Neuronal stem cell (in vitro differentiated cells): ENCODE measurements around the gene PDE4C.

Experiments used
- DNase-seq: peaks from one replicate; pipeline ENCODE4 v3.0.0-alpha.2; 2013; ENCODE audit warnings: low spot score
- H2AFZ ChIP-seq: one replicate; pipeline ENCODE4 v1.6.1; 2013; ENCODE audit warnings: mild to moderate bottlenecking, low read length, inconsistent platforms
- H2AK5ac ChIP-seq: 2 replicates; pipeline ENCODE4 v1.6.1; 2013; ENCODE audit warnings: low read depth, mild to moderate bottlenecking, inconsistent platforms, low read length, moderate library complexity, mixed read lengths
- H2BK120ac ChIP-seq: 2 replicates; pipeline ENCODE4 v1.6.1; 2013; ENCODE audit warnings: low read depth, mild to moderate bottlenecking, inconsistent platforms, low read length, moderate library complexity, mixed read lengths
- H2BK12ac ChIP-seq: one replicate; pipeline ENCODE4 v1.6.1; 2013; ENCODE audit warnings: low read length, inconsistent platforms
- H2BK15ac ChIP-seq: 2 replicates; pipeline ENCODE4 v1.6.1; 2013; ENCODE audit warnings: mild to moderate bottlenecking, low read length, inconsistent platforms, mixed read lengths
- H2BK5ac ChIP-seq: one replicate; pipeline ENCODE4 v1.6.1; 2013; ENCODE audit warnings: inconsistent platforms, mild to moderate bottlenecking, low read length, moderate library complexity
- H3K14ac ChIP-seq: one replicate; pipeline ENCODE4 v1.6.1; 2013; ENCODE audit warnings: low read length, inconsistent platforms
- H3K18ac ChIP-seq: 2 replicates; pipeline ENCODE4 v1.6.1; 2013; ENCODE audit warnings: low read length, inconsistent platforms
- H3K23ac ChIP-seq: 2 replicates; pipeline ENCODE4 v1.6.1; 2013; ENCODE audit warnings: low read depth, mild to moderate bottlenecking, mixed read lengths, low read length, inconsistent platforms; ENCODE audit not compliant: poor library complexity
- H3K27ac ChIP-seq: replicated peaks from 3 replicates; pipeline ENCODE4 v1.5.1; 2013; ENCODE audit warnings: low read length, inconsistent platforms
- H3K27me3 ChIP-seq, 3 experiments: 2 replicates each; pipeline ENCODE4 v1.6.1; 2013; ENCODE audit warnings: low read length in 3 of 3, mild to moderate bottlenecking in 2 of 3, inconsistent platforms in 1 of 3, low read depth in 1 of 3, mixed read lengths in 1 of 3, moderate library complexity in 1 of 3; ENCODE audit not compliant: control insufficient read depth in 3 of 3, insufficient read depth in 3 of 3
- H3K36me3 ChIP-seq, 2 donors: replicated peaks in 1 of 2; 2 replicates each; pipeline ENCODE4 v1.6.1; 2013; ENCODE audit warnings: low read length in 2 of 2; ENCODE audit not compliant: control insufficient read depth in 2 of 2, insufficient read depth in 2 of 2
- H3K4ac ChIP-seq: 2 replicates; pipeline ENCODE4 v1.6.1; 2013; ENCODE audit warnings: inconsistent platforms, mild to moderate bottlenecking, low read length, moderate library complexity
- H3K4me1 ChIP-seq, 2 donors: 1 replicate in 1 of 2; 2 replicates in 1 of 2; pipeline ENCODE4 v1.6.1; 2013; ENCODE audit warnings: low read length in 2 of 2, low read depth in 1 of 2; ENCODE audit not compliant: control insufficient read depth in 2 of 2, insufficient read depth in 1 of 2
- H3K4me2 ChIP-seq: one replicate; pipeline ENCODE4 v1.6.1; 2013; ENCODE audit warnings: mild to moderate bottlenecking, low read length, inconsistent platforms; ENCODE audit not compliant: insufficient read depth, poor library complexity, severe bottlenecking
- H3K4me3 ChIP-seq, 2 donors: 2 replicates each; pipeline ENCODE4 v1.5.1; 2013; ENCODE audit warnings: low read length in 2 of 2, mild to moderate bottlenecking in 2 of 2, inconsistent platforms in 1 of 2, moderate library complexity in 1 of 2
- H3K79me1 ChIP-seq: one replicate; pipeline ENCODE4 v1.6.1; 2013; ENCODE audit warnings: low read depth, mild to moderate bottlenecking, inconsistent platforms, low read length, moderate library complexity
- H3K9ac ChIP-seq: one replicate; pipeline ENCODE4 v1.6.1; 2013; ENCODE audit warnings: mild to moderate bottlenecking, low read depth, low read length, inconsistent platforms; ENCODE audit not compliant: poor library complexity
- H3K9me3 ChIP-seq, 2 donors: replicated peaks in 1 of 2; 2 replicates each; pipeline versions ENCODE3 to v1.6.1; 2013; ENCODE audit warnings: low read length in 2 of 2, mild to moderate bottlenecking in 2 of 2, inconsistent platforms in 1 of 2, low read depth in 1 of 2, mixed read lengths in 1 of 2, moderate library complexity in 1 of 2; ENCODE audit not compliant: control insufficient read depth in 2 of 2, insufficient read depth in 1 of 2
- H4K8ac ChIP-seq: one replicate; pipeline ENCODE4 v1.6.1; 2013; ENCODE audit warnings: low read depth, mild to moderate bottlenecking, inconsistent platforms, low read length, moderate library complexity
- H4K91ac ChIP-seq: one replicate; pipeline ENCODE4 v1.6.1; 2013; ENCODE audit warnings: low read length, low read depth, mild to moderate bottlenecking, inconsistent platforms; ENCODE audit not compliant: poor library complexity
- WGBS, 2 donors: extraction: QIAGEN DNeasy Blood & Tissue Kit; methylation state at CpG; one replicate each; pipeline ENCODE4 v1.1.7; 2013; ENCODE audit warnings: missing lambda C conversion rate in 2 of 2, mixed read lengths in 1 of 2; ENCODE audit not compliant: insufficient read length in 2 of 2, insufficient replicate concordance in 1 of 2; ENCODE audit errors: extremely low coverage in 2 of 2; 5-methylcytosine and 5-hydroxymethylcytosine counted together

Gene PDE4C

GRCh38 chr19:18230941-18231734, 4.9 kb upstream of the PDE4C start:
- Histone ChIP-seq H3K27ac (no peak overlapping the region), H4K91ac (no peak overlapping the region), H4K8ac (no peak overlapping the region), H3K4me2 (no peak overlapping the region), H2BK120ac (no peak overlapping the region), H2BK12ac (no peak overlapping the region), H3K79me1 (peaks cover 3% of the 10 kb centered on the region), H3K27me3 (peaks cover 0 to 26% (median 21%) of the 10 kb centered on the region in 3 experiments), H3K4me1 (peaks cover 4 to 6% of the 10 kb centered on the region in 2 donors), H2BK15ac (no peak overlapping the region), H3K14ac (no peak overlapping the region), H3K9ac (peak overlapping the region; percentile 14), H3K4me3 (no peak overlapping the region), H3K9me3 (peaks cover 0 to 4% of the 10 kb centered on the region in 2 donors), H2AFZ (no peak overlapping the region), H3K23ac (no peak overlapping the region), H2BK5ac (no peak overlapping the region), H3K18ac (no peak overlapping the region), H2AK5ac (no peak overlapping the region), H3K36me3 (no peaks in the 10 kb centered on the region), H3K4ac (no peak overlapping the region)
- no CpG with 5 or more reads among the region's 18 CpGs for WGBS, 2 donors
- no peak for DNase-seq

GRCh38 chr19:18229915-18230314, 3.7 kb upstream of the PDE4C start:
- H3K4me2 ChIP-seq: no peak overlapping the region
- no peak overlapping the region for H2BK15ac ChIP-seq
- peaks cover 6 to 17% of the 10 kb centered on the region in 2 donors for H3K4me1 ChIP-seq
- H3K27ac ChIP-seq: no peak overlapping the region
- H3K4ac ChIP-seq: no peak overlapping the region
- H3K14ac ChIP-seq: no peak overlapping the region
- H2AFZ ChIP-seq: no peak overlapping the region
- H4K8ac ChIP-seq: no peak overlapping the region
- DNase-seq: no peak
- H3K9ac ChIP-seq: no peak overlapping the region
- H3K18ac ChIP-seq: no peak overlapping the region
- H3K9me3 ChIP-seq: peaks cover 0 to 6% of the 10 kb centered on the region in 2 donors
- H2BK12ac ChIP-seq: no peak overlapping the region
- H2AK5ac ChIP-seq: no peak overlapping the region
- no peak overlapping the region for H3K23ac ChIP-seq
- no peak overlapping the region for H3K4me3 ChIP-seq
- peaks cover 3% of the 10 kb centered on the region for H3K79me1 ChIP-seq
- peaks cover 8 to 38% (median 33%) of the 10 kb centered on the region in 3 experiments for H3K27me3 ChIP-seq
- H4K91ac ChIP-seq: no peak overlapping the region
- H3K36me3 ChIP-seq: no peaks in the 10 kb centered on the region
- no peak overlapping the region for H2BK120ac ChIP-seq
- WGBS, 2 donors: no CpG with 5 or more reads among the region's 4 CpGs
- no peak overlapping the region for H2BK5ac ChIP-seq

GRCh38 chr19:18229474-18229873, 3.2 kb upstream of the PDE4C start:
- Histone ChIP-seq H2BK120ac (no peak overlapping the region), H3K4me3 (no peak overlapping the region), H2AK5ac (no peak overlapping the region), H2BK15ac (no peak overlapping the region), H3K9me3 (peaks cover 0 to 6% of the 10 kb centered on the region in 2 donors), H3K27ac (no peak overlapping the region), H3K14ac (no peak overlapping the region), H2AFZ (no peak overlapping the region), H3K4ac (no peak overlapping the region), H4K91ac (no peak overlapping the region), H3K36me3 (no peaks in the 10 kb centered on the region), H3K23ac (no peak overlapping the region), H2BK12ac (no peak overlapping the region), H3K9ac (no peak overlapping the region), H3K4me2 (no peak overlapping the region), H3K18ac (no peak overlapping the region), H3K27me3 (peaks cover 12 to 39% (median 37%) of the 10 kb centered on the region in 3 experiments), H3K4me1 (peaks cover 6 to 20% of the 10 kb centered on the region in 2 donors), H2BK5ac (no peak overlapping the region), H4K8ac (no peak overlapping the region), H3K79me1 (peaks cover 3% of the 10 kb centered on the region)
- no peak for DNase-seq
- WGBS, 2 donors: no CpG with 5 or more reads among the region's 5 CpGs

- H2BK120ac ChIP-seq: no peak overlapping the region
- H3K4me2 ChIP-seq: no peak overlapping the region
- H2BK12ac ChIP-seq: no peak overlapping the region
- no peak overlapping the region for H3K4me3 ChIP-seq
- no CpG with 5 or more reads among the region's 6 CpGs for WGBS, 2 donors
- H3K4ac ChIP-seq: no peak overlapping the region
- H2AK5ac ChIP-seq: no peak overlapping the region
- H3K36me3 ChIP-seq: no peaks in the 10 kb centered on the region
- no peak overlapping the region for H3K18ac ChIP-seq
- H3K4me1 ChIP-seq: peaks cover 8 to 20% of the 10 kb centered on the region in 2 donors
- no peak overlapping the region for H3K27ac ChIP-seq
- no peak overlapping the region for H2AFZ ChIP-seq
- no peak overlapping the region for H3K23ac ChIP-seq
- DNase-seq: no peak
- H3K79me1 ChIP-seq: peaks cover 3% of the 10 kb centered on the region
- no peak overlapping the region for H3K14ac ChIP-seq
- H3K9me3 ChIP-seq: peaks cover 0 to 3% of the 10 kb centered on the region in 2 donors
- H4K91ac ChIP-seq: no peak overlapping the region
- H2BK5ac ChIP-seq: no peak overlapping the region
- H2BK15ac ChIP-seq: no peak overlapping the region
- H4K8ac ChIP-seq: no peak overlapping the region
- no peak overlapping the region for H3K9ac ChIP-seq
- peaks cover 12 to 39% (median 32%) of the 10 kb centered on the region in 3 experiments for H3K27me3 ChIP-seq
Measured at GRCh38 chr19:18227781-18228271, 1.6 kb upstream of the PDE4C start.
